DOHH2 (cell line): ENCODE results near the gene ALDH1B1.

Experiments used
- CTCF ChIP-seq: fragments of 200-600 bp; sonication (generic); IDR thresholded peaks from one replicate; pipeline ENCODE4 v1.5.1; 2014; ENCODE audit warnings: antibody characterized with exemption, mild to moderate bottlenecking, low read depth, low read length; ENCODE audit not compliant: poor library complexity, severe bottlenecking
- EZH2phosphoT487 ChIP-seq: fragments of 200-600 bp; sonication (generic); IDR thresholded peaks from 2 replicates; pipeline ENCODE4 v1.6.1; 2017; ENCODE audit warnings: borderline replicate concordance, mild to moderate bottlenecking, antibody characterized with exemption, low read length, moderate library complexity, mixed read lengths

DNA sequence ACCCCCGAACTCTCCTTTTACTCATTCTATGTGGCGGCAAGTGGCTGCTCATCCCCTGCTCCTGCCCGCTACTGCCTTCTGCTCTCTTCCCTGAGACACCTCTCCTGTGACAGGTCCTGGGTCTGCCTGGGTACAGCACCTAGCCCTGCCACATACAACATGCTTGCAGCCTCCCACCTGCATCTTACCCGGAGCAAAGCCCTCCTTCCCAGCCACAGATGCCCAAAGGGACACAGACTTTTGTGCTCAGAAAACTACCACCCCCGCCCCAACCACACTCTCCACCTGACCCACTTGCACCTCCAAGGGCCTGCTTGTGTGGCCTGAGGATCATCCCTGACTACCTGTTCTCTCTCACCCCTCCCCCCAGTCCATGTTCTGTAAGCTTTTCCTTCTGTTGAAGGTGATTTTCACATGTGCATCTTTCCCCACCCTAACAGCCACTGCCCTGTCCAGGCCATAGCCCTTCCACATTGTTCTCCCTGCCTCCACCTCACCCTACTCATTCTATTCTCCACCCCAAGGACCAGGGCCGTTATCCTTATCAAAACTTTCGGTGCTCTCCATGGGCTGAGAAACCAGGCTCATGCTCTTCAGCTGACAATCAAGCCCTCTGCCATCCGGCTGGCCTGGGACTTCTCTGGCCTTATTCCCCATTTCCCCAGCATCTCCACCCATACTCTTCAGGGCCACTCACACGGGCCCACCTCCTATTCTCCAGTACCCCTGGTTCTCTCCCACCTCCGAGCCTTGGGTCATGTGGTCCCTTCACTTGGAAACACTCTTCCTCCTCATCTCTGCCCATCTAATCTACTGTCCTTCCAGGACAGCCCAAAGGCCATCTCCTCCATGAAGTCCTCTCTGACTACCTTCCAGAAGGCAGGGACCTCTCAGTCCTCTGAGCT, 46.4 kb upstream of the ALDH1B1 start:
- no peak for TF ChIP-seq CTCF
- no peak for TF ChIP-seq EZH2phosphoT487
